GM13976 (cell line): ENCODE results near the gene CUEDC1.

Experiments used
- DNase-seq: peaks from one replicate; pipeline ENCODE4 v3.0.0; 2012; ENCODE audit warnings: low spot score
- in situ Hi-C: fragments of 300-500 bp; cut with MboI; formaldehyde crosslinking; loops from one replicate; pipeline ENCODE4 v1.12.0; 2022; ENCODE audit warnings: low sequenced_read_pairs, mixed read lengths, inconsistent platforms; ENCODE audit not compliant: unreplicated experiment
- TF ChIP-seq, protein P1 (sequence below): IDR thresholded peaks from 2 replicates; pipeline ENCODE4 v1.5.1; 2012; ENCODE audit warnings: borderline replicate concordance, mild to moderate bottlenecking; ENCODE audit not compliant: insufficient read depth; ENCODE audit errors: extremely low read depth, missing control alignments, control extremely low read depth

CUEDC1 gene

GRCh38 chr17:57944908-57945307, 10.3 kb downstream of the CUEDC1 start:
- in situ Hi-C loops = no loop called here
- no peak for DNase-seq
- TF ChIP-seq, protein P1, sequence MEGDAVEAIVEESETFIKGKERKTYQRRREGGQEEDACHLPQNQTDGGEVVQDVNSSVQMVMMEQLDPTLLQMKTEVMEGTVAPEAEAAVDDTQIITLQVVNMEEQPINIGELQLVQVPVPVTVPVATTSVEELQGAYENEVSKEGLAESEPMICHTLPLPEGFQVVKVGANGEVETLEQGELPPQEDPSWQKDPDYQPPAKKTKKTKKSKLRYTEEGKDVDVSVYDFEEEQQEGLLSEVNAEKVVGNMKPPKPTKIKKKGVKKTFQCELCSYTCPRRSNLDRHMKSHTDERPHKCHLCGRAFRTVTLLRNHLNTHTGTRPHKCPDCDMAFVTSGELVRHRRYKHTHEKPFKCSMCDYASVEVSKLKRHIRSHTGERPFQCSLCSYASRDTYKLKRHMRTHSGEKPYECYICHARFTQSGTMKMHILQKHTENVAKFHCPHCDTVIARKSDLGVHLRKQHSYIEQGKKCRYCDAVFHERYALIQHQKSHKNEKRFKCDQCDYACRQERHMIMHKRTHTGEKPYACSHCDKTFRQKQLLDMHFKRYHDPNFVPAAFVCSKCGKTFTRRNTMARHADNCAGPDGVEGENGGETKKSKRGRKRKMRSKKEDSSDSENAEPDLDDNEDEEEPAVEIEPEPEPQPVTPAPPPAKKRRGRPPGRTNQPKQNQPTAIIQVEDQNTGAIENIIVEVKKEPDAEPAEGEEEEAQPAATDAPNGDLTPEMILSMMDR = no peak

DNA sequence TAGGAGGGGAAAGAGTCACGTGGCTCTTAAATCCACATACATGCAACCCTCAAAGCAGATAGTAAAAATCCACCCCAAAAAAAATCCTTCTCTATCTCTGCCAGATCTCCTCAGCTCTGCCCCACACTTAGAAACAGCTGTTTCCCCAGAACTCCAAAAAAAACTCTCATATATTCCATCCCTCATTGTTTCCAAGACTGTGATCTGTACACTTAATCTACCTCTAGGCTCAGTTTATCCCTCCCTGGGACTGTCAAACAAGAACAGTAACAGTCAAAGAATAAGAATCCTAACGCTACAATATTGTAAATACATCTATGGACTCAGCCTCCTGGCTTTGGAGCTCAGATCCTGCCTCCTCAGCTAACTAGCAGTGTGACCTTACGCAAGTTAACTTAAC, 11.6 kb downstream of the CUEDC1 start:
- DNase-seq = no peak
- TF ChIP-seq, protein P1 = no peak
- in situ Hi-C loops = no loop called here

DNA sequence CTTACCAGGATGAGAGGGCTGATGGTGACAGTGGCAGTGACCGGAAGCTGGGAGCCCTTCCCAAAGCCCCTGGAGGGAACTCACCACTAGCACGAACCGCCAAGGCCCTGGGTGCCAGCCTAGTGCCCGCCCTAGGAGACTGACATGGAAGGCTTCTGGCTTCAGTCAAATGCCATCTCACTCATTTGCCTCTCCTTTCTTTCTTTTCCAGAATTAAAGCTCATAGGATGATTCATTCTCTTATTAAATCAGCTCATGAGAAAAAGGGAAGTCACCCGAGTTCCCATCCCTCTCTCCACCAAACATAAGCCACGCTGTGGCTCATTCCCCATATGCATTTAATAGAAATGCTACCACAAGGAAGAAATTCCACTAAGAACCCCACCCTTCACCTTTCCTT, 12.1 kb downstream of the CUEDC1 start:
- no peak for DNase-seq
- in situ Hi-C loops = no loop called here
- TF ChIP-seq, protein P1 = no peak

GRCh38 chr17:57941384-57942370, 13.5 kb downstream of the CUEDC1 start:
- TF ChIP-seq, protein P1 = no peak
- in situ Hi-C loops = no loop called here
- no peak for DNase-seq

DNA sequence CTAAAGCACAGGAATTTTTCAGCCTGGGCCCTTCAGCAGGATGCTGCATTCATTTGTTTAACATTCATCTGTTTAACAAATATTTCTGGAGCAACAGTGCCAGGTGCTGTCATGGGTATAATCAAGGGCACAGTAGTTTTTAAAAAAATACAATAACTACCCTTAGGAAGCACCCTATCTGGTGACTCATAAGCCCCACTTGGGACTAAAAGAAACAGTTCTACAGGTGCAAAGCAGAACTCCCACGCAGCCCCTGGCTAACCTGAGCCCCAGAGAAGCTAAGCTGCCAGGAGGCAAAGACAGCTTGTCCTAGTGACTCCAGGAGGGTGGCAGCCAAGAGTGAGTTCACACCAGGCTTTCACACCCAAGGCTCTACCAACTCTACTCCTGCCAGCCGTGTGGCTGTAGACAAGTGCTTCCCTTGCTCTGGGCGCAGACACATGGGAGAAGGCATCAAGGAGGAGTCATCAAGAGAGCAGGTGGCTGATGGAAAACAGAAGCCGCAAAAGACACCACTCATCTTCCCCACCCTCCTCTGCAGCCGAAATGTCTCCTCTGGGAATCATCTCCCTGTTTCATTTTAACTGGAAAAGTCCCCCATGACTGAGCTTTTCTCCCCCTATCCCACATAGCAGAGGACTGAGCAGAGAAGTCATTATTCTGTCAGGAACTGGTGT, 14.4 kb downstream of the CUEDC1 start:
- in situ Hi-C loops = no loop called here
- DNase-seq = no peak
- TF ChIP-seq, protein P1 = no peak

- no peak for DNase-seq
- in situ Hi-C loops = no loop called here
- TF ChIP-seq, protein P1 = no peak
Observed at GRCh38 chr17:57940231-57940630, 15.0 kb downstream of the CUEDC1 start.
